ENCODE measurements around the gene GET4.

GET4 gene, protein sequence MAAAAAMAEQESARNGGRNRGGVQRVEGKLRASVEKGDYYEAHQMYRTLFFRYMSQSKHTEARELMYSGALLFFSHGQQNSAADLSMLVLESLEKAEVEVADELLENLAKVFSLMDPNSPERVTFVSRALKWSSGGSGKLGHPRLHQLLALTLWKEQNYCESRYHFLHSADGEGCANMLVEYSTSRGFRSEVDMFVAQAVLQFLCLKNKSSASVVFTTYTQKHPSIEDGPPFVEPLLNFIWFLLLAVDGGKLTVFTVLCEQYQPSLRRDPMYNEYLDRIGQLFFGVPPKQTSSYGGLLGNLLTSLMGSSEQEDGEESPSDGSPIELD

DNA sequence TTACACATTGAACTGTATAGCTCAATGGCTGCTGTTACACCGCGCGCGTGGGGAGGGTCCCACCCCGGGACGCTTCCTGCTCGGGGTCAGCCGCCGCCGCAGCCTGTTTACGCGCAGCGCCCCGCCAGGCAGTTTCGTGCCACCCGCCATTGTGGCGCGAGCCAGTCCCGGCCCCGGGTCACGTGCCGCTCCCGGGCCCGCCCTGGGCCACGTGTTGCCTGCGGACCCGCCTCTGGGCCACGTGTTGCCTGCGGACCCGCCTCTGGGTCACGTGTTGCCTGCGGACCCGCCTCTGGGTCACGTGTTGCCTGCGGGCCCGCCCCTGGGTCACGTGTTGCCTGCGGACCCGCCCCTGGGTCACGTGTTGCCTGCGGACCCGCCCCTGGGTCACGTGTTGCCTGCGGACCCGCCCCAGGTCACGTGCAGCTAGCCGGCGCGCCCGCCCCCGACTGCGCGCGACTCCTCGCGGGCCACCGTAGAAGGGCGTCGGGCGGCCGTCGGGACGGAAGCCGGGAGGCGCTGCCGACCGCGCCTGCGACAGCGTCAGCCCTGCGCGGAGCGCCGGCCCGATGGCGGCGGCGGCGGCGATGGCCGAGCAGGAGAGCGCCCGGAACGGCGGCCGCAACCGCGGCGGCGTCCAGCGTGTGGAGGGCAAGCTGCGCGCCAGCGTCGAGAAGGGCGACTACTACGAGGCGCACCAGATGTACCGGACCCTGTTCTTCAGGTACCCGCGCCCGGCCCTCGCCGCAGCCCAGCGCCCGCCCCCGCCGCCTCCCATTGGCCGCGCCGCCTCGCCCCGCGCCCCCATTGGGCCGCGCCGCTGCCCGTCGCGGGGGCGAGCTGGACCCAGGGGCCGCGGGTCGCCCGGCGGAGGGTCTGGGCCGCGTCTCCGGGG, at the start of gene GET4:
Gene GET4 (plus strand): TSS at position 478 of the 895 bp plus-strand sequence. CDS start 92 bp downstream, at position 570.
- peak; percentile 97 for DNase-seq (ENCODE audit: low read depth, low spot score)
- TF ChIP-seq, protein P1, sequence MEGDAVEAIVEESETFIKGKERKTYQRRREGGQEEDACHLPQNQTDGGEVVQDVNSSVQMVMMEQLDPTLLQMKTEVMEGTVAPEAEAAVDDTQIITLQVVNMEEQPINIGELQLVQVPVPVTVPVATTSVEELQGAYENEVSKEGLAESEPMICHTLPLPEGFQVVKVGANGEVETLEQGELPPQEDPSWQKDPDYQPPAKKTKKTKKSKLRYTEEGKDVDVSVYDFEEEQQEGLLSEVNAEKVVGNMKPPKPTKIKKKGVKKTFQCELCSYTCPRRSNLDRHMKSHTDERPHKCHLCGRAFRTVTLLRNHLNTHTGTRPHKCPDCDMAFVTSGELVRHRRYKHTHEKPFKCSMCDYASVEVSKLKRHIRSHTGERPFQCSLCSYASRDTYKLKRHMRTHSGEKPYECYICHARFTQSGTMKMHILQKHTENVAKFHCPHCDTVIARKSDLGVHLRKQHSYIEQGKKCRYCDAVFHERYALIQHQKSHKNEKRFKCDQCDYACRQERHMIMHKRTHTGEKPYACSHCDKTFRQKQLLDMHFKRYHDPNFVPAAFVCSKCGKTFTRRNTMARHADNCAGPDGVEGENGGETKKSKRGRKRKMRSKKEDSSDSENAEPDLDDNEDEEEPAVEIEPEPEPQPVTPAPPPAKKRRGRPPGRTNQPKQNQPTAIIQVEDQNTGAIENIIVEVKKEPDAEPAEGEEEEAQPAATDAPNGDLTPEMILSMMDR (IDR thresholded peaks at IDR 0.05; ENCODE audit: low read depth, low read length): peak; percentile 12
- in situ Hi-C loops (cut with HindIII; ENCODE audit: low sequenced_read_pairs): no loop called here
- H3K4me3 ChIP-seq (ENCODE audit: low read depth, low read length): peak within 1 kb of the TSS; percentile 90

DNA sequence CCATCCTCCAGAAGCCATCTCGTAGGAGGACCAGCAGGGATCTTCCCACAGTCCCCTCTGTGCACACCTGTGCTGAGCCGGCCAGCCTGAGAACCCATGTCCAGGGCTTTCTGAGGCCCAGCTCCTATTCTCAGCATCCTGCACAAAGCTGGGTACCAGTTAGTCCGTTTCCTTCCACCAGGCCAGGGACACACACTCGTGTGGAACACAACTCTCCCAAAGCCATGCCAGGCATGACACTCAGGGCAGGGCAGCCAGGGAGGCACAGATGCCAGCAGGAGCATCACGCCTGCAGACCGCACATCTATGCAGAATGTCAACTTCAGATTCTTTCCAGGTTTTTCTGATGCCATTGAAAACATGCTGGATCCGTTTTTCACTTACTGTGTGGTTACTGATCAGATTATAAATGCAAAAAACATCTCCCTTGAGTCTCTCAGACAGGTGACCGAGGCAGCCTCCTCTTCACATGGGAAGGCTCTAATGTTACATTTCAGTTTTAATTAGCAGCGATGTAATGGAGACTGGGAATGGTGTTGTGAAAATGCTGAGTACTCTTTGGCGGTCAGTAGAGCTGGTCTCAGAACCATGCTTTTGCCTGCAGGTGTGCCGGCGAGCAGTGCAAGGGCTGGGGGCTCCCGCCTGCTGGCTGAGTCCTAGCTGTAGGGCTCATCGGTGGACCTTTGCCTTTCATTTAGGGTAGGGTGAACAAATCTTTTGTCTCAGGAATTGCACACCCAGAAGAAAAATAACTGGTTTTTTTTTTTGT, 47.4 kb upstream of the GET4 start:
- H3K4me3 ChIP-seq (ENCODE audit: low read depth, low read length): no peak overlapping the region
- in situ Hi-C loops (cut with HindIII; ENCODE audit: low sequenced_read_pairs): no loop called here
- no peak for DNase-seq (ENCODE audit: low read depth, low spot score)
- TF ChIP-seq, protein P1 (IDR thresholded peaks at IDR 0.05; ENCODE audit: low read depth, low read length): no peak

DNA sequence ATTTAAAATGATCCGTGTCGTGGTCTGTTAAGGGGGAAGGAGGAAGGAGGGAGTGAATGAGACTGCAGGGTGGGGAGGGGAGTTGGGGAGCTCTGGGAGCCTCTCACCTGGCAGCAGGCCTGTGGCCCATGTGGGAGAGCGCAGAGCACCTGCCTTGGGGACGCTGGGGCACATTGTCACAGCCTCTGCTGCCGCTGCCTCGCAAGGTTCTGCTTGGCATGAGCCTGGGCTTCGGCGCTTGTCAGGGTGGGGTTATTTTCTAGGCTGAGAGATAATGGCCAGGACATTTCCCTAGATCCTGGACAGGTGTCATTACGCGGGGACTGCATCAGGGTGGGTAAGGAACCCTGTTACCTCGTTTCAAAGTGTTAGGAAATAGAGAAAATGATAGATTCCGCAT, 46.3 kb upstream of the GET4 start:
- no peak for DNase-seq (ENCODE audit: low read depth, low spot score)
- in situ Hi-C loops (cut with HindIII; ENCODE audit: low sequenced_read_pairs): no loop called here
- no peak overlapping the region for H3K4me3 ChIP-seq (ENCODE audit: low read depth, low read length)
- TF ChIP-seq, protein P1 (IDR thresholded peaks at IDR 0.05; ENCODE audit: low read depth, low read length): no peak

DNA sequence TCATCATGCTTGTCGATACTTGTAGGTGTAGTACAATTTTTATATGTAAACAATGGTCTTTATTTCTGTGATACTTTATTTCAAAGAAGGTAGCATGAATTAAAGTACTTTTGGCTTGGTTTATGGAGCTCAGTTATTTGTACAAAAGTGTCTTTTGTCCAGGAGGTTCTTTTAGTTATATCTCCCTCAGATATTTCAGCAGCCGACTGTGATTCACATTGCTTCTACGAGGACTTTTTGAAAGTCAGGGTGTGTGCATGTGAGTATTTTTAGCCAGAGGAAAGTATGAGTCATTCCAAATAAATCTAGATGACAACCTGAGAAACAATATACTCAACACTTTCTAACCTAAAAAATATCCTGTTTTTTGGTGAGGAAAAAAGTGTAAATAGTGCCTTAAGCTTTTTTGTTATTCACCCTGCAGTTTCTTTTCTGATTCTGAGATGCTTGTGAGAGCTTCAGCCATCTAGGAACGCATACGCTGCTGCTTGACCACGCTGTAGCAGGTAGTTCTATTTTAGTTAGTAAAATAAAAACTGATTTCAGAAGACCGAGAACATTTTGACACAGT, 44.7 kb upstream of the GET4 start:
- H3K4me3 ChIP-seq (ENCODE audit: low read depth, low read length): peak overlapping the region; percentile 12
- TF ChIP-seq, protein P1 (IDR thresholded peaks at IDR 0.05; ENCODE audit: low read depth, low read length): no peak
- DNase-seq (ENCODE audit: low read depth, low spot score): peak; percentile 92
- in situ Hi-C loops (cut with HindIII; ENCODE audit: low sequenced_read_pairs): no loop called here

DNA sequence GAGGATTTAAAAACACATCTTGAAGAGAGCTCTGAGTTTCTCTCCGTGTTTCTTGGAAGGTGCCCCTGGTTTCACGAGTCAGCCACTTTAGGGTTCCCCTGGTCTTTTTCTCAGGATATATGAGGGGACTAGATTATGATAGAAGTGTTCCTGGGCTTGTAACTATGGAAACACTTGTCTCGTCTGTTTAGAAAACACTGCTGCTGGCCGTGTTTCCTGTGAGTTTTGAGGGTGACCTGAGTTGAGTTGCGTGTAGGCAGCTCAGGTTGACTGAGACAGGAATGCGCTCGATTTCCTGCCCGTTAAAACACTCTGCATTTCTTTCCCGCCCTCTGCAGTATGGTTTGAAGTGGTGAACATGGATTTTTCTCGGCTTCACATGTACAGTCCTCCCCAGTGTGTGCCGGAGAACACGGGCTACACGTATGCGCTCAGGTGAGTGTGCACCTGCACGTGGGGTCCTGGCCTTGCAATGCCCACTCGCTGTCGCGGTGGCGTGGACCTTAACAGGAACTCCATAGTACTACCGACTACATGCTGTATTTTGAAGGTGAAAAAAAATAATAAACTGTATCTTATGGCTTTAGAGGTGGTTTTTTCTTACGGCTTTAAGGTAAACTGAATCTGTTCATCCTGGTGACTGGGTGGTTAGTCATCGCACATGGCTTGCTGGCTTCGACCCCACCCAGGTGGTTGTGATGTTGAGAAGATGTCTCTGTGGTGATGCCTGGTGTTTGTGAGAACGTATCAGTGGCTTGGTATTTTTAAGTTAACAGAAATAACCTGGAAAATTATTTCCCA, 44.0 kb upstream of the GET4 start, which contains the start of gene SUN1:
Gene SUN1 (plus strand): TSS at position 310 of the 801 bp plus-strand sequence. CDS start 49 bp downstream, at position 359.
- TF ChIP-seq, protein P1 (IDR thresholded peaks at IDR 0.05; ENCODE audit: low read depth, low read length): peak; percentile 8
- DNase-seq (ENCODE audit: low read depth, low spot score): peak; percentile 81
- peak within 1 kb of the TSS; percentile 12 for H3K4me3 ChIP-seq (ENCODE audit: low read depth, low read length)
- in situ Hi-C loops (cut with HindIII; ENCODE audit: low sequenced_read_pairs): no loop called here
